Smooth muscle cell of trachea (primary cell): ENCODE data around the gene OR2J2. TPM values are rescaled to one million over a fixed set of nuclear protein-coding genes. Genes with fewer than 3 reads are reported as not detected.

ENCODE experiments used
- total RNA-seq: library from RNA; depleted of rRNA; stranded (reverse); fragments of >200 nt; gene quantifications from 2 replicates; pipeline ENCODE4 v1.2.1, GENCODE V29; 2014

The OR2J2 gene
- total RNA-seq = not detected in 2 replicates

GRCh38 chr6:29170607-29171006, at the start of gene OR2J2:
Gene OR2J2, plus strand, starts transcription at chr6:29170907. Its CDS starts 2,729 bp downstream, at chr6:29173636.

Other genes starting within 250 kb of the OR2J2 start
- 45.2 and 61.4 TPM in 2 replicates for gene TRIM27, start 246.9 kb upstream of the OR2J2 start, total RNA-seq
- gene ZNF311, start 165.6 kb upstream of the OR2J2 start, total RNA-seq = 1.8 and 1.9 TPM in 2 replicates
- not detected in 2 replicates for gene OR2W1, start 125.7 kb upstream of the OR2J2 start, total RNA-seq
- not detected in 2 replicates for gene OR2B3, start 83.6 kb upstream of the OR2J2 start, total RNA-seq
- not detected in 2 replicates for gene OR2J1, start 71.4 kb upstream of the OR2J2 start, total RNA-seq
- not detected in 2 replicates for gene OR2J3, start 62.8 kb upstream of the OR2J2 start, total RNA-seq
- not detected in 2 replicates for gene OR14J1, start 130.8 kb downstream of the OR2J2 start, total RNA-seq
- not detected in 2 replicates for gene OR5V1, start 198.0 kb downstream of the OR2J2 start, total RNA-seq
- not detected in 2 replicates for gene OR12D3, start 204.4 kb downstream of the OR2J2 start, total RNA-seq
- not detected in 2 replicates for gene OR12D2, start 224.7 kb downstream of the OR2J2 start, total RNA-seq
- gene OR12D1, start 244.0 kb downstream of the OR2J2 start, total RNA-seq = not detected in 2 replicates